ENCODE data around the gene IGSF21.

DNA sequence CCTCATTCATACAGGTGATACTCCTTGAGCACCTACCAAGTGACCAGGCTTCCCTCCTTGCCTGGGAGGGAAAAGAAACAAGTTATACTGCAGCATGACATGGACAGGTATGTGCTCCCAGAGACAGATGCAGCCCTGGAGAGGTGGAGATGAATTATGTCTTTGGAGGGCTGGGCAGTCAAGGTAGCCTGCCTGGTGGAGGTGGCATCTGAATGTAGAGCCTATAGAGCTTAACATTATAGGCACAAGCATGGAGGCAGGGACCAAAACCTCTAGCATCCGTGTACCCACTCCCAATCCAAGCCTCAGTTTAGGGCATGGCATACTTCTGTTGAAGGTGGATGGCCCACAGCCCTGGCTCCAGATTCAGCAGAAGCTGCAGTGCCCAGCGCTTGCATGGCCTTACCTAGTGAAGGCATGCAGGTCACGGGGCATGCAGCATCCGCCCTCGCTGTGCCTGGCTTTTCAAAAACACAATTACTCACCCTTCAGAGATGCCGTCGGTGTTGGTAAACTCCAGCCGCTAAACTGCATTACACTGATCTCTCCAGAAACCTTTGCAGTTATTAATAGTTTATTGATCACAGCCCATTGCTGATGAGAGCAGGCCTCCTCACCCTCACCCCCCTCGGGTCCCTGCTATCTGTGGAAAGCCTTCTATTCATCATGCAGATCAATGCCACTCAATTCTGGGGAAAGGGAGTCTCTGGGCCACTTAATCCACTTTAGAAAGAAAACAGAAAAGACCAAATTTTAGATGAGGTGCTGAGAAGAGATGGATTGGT is 222.1 kb downstream of the IGSF21 start:
- TF ChIP-seq CTCF (optimal IDR thresholded peaks at IDR 0.05 in 1 of 3, IDR thresholded peaks at IDR 0.05 in 1 of 3, conservative IDR thresholded peaks at IDR 0.05 in 1 of 3; ENCODE audit: extremely low read depth in 1 of 3, insufficient read depth in 2 of 3, low read length in 3 of 3): no peak
- TF ChIP-seq EZH2 (IDR thresholded peaks at IDR 0.05; ENCODE audit: low read length): no peak

All from keratinocyte (primary cell).